Measurements from ENCODE around the gene IL1RAPL1.

DNA sequence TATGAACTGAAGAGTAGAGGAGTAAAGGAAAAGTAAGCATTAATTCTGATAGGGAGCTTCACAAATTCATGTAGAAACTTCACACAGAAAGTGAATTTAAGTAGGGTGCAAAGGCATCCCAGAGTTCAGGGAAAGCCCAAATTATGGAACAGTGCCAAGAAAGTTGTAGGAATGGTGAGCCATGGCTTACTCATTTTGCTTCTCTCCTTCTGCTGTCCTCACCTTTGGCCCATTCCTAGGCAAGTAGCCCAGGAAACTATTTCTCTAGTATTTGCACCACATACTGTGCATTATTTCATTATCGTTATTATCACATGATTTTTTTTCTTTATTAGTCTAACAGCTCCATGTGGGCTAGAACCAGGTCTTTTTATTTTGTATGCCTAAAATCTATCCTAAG lies 34.9 kb upstream of the IL1RAPL1 start:
- no peak for TF ChIP-seq CTCF (conservative IDR thresholded peaks at IDR 0.05 in 1 of 2, IDR thresholded peaks at IDR 0.05 in 1 of 2; ENCODE audit: low read depth in 1 of 2, low read length in 2 of 2)
- no peak for TF ChIP-seq EZH2 (IDR thresholded peaks at IDR 0.05; ENCODE audit: low read length, missing control alignments)

Data from fibroblast of lung (primary cell).